Measurements from ENCODE around the gene LGALS4. TPM values are rescaled to one million over a fixed set of nuclear protein-coding genes. Genes with fewer than 3 reads are reported as not detected.
"Not testable (repeated sequence)": the region's sequence is repeated elsewhere in the genome, so short reads cannot be mapped to it uniquely, and the experiment has no call there.

The LGALS4 gene
- total RNA-seq, 2 donors from 2014 or later, result 6,357 to 8,309 TPM

GRCh38 chr19:38788478-38789243 is 24.1 kb downstream of the LGALS4 start, which contains the start of gene LGALS7B:
TSS of gene LGALS7B (plus strand) at chr19:38789200. CDS start at chr19:38789227, 27 bp downstream.
- no peaks in the 10 kb centered on the region for H3K9me3 ChIP-seq
- no peaks in the 10 kb centered on the region for H3K36me3 ChIP-seq
- no peaks in the 10 kb centered on the region for H3K27me3 ChIP-seq
- DNase-seq, result no peak
- H3K27ac ChIP-seq, result no peak within 1 kb of the TSS
- TF ChIP-seq, protein P1, sequence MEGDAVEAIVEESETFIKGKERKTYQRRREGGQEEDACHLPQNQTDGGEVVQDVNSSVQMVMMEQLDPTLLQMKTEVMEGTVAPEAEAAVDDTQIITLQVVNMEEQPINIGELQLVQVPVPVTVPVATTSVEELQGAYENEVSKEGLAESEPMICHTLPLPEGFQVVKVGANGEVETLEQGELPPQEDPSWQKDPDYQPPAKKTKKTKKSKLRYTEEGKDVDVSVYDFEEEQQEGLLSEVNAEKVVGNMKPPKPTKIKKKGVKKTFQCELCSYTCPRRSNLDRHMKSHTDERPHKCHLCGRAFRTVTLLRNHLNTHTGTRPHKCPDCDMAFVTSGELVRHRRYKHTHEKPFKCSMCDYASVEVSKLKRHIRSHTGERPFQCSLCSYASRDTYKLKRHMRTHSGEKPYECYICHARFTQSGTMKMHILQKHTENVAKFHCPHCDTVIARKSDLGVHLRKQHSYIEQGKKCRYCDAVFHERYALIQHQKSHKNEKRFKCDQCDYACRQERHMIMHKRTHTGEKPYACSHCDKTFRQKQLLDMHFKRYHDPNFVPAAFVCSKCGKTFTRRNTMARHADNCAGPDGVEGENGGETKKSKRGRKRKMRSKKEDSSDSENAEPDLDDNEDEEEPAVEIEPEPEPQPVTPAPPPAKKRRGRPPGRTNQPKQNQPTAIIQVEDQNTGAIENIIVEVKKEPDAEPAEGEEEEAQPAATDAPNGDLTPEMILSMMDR (IDR thresholded peaks at IDR 0.05), result no peak
- no peaks in the 10 kb centered on the region for H3K4me1 ChIP-seq
- H3K4me3 ChIP-seq, result no peak within 1 kb of the TSS
- no peak within 1 kb of the TSS for H3K9ac ChIP-seq (ENCODE audit: low read depth in 2 of 2, low read length in 2 of 2)
- intact Hi-C loops (cut with DNase I), result no loop called here

- Histone ChIP-seq H3K27ac (no peak overlapping the region), H3K9me3 (no peaks in the 10 kb centered on the region), H3K4me3 (no peak overlapping the region), H3K9ac (ENCODE audit: low read depth in 2 of 2, low read length in 2 of 2) (no peak overlapping the region), H3K27me3 (no peaks in the 10 kb centered on the region), H3K36me3 (no peaks in the 10 kb centered on the region), H3K4me1 (no peaks in the 10 kb centered on the region)
- DNase-seq, result no peak
- intact Hi-C loops (cut with DNase I), result no loop called here
- TF ChIP-seq, protein P1 (IDR thresholded peaks at IDR 0.05), result no peak
Observed at GRCh38 chr19:38786572-38787265, 26.0 kb downstream of the LGALS4 start.

DNA sequence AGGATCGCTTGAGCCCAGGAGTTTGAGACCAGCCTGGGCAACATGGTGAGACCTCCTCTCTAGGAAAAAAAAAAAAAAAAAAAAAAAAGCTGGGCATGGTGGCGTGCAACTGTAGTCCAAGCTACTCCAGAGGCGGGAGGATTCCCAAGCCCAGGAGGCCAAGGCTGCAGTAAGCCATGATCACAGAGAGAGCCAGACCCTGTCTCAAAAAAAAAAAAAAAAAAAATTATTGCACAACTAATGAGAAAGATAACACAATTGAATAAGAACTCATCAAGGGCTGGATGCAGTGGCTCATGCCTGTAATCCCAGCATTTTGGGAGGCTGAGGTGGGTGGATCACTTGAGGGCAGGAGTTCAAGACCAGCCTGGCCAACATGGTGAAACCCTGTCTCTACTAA is 26.7 kb downstream of the LGALS4 start:
- DNase-seq, result not testable (repeated sequence)

DNA sequence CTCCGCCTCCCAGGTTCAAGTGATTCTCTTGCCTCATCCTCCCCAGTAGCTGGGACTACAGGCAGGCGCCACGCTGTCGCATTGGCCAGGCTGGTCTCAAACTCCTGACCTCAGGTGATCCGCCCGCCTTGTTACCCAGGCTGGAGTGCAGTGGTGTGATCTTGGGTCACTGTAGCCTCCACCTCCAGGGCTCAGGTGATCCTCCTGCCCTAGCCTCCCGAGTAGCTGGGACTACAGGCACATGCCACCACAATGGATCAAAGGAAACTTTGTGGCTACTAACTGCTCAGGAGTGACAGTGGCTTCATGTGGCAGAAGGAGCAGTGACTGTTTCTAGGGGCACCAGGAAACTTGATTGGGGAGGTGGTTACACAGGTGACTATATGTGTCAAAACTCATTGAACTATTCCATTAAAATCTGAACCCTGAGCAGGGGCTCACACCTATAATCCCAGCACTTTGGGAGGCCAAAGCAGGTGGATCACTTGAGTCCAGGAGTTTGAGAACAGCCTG is 27.5 kb downstream of the LGALS4 start:
- H3K4me3 ChIP-seq, result no peak overlapping the region
- no peak overlapping the region for H3K27ac ChIP-seq
- no peaks in the 10 kb centered on the region for H3K36me3 ChIP-seq
- H3K9me3 ChIP-seq, result no peaks in the 10 kb centered on the region
- no peak for DNase-seq
- H3K4me1 ChIP-seq, result no peaks in the 10 kb centered on the region
- no peaks in the 10 kb centered on the region for H3K27me3 ChIP-seq
- TF ChIP-seq, protein P1 (IDR thresholded peaks at IDR 0.05), result no peak
- intact Hi-C loops (cut with DNase I), result no loop called here
- H3K9ac ChIP-seq (ENCODE audit: low read depth in 2 of 2, low read length in 2 of 2), result no peak overlapping the region

More for the DNA sequence above, 26.7 kb downstream of the LGALS4 start:
- H3K27me3 ChIP-seq; intact Hi-C loops (cut with DNase I); H3K4me1 ChIP-seq; H3K9me3 ChIP-seq; H3K36me3 ChIP-seq; H3K4me3 ChIP-seq; H3K27ac ChIP-seq; H3K9ac ChIP-seq (ENCODE audit: low read depth in 2 of 2, low read length in 2 of 2): not testable (repeated sequence)

DNA sequence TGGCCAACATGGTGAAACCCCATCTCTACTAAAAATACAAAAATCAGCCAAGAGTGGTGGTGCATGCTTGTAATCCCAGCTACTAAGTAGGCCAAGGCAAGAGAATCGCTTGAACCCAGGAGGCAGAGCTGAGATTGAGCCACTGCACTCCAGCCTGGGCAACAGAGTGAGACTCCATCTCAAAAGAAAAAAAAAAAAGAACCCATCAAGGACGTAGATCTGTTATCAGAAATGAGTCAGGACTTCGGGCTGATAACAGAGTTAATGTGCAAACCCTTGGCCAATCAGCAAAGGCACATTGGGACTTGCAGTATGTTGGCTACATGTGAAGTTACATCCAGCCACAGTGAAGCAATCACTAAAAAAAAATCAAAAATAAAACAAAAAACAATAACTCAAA is 28.5 kb downstream of the LGALS4 start:
- TF ChIP-seq, protein P1 (IDR thresholded peaks at IDR 0.05), result no peak
- Histone ChIP-seq H3K4me3 (no peak overlapping the region), H3K9me3 (no peaks in the 10 kb centered on the region), H3K27ac (no peak overlapping the region), H3K36me3 (no peaks in the 10 kb centered on the region), H3K27me3 (no peaks in the 10 kb centered on the region), H3K4me1 (no peaks in the 10 kb centered on the region), H3K9ac (ENCODE audit: low read depth in 2 of 2, low read length in 2 of 2) (no peak overlapping the region)
- intact Hi-C loops (cut with DNase I), result no loop called here
- peak; percentile 61 for DNase-seq

DNA sequence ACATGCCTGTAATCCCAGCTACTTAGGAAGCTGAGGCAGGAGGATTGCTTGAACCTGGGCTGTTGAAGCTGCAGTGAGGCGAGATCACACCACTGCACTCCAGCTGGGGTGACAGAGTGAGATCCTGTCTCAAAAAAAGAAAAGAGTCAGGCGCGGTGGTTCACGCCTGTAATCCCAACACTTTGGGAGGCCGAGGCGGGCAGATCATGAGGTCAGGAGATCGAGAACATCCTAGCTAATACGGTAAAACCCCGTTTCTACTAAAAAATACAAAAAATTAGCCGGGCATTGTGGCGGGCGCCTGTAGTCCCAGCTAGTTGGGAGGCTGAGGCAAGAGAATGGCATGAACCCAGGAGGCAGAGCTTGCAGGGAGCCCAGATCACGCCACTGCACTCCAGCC is 30.5 kb downstream of the LGALS4 start:
- H3K36me3 ChIP-seq; H3K9me3 ChIP-seq; H3K27me3 ChIP-seq; H3K4me1 ChIP-seq; H3K9ac ChIP-seq (ENCODE audit: low read depth in 2 of 2, low read length in 2 of 2); H3K27ac ChIP-seq; H3K4me3 ChIP-seq; intact Hi-C loops (cut with DNase I); DNase-seq: not testable (repeated sequence)
